Activated T-helper 1 cell treated with Interleukin-2 at 50 U/mL for 16 hours (primary cell): ENCODE results near the gene DNAJB7.
"Not testable (repeated sequence)": the region's sequence is repeated elsewhere in the genome, so short reads cannot be mapped to it uniquely, and the experiment has no call there.

ENCODE experiments used
- DNase-seq: peaks from one replicate; pipeline ENCODE4 v3.0.0-alpha.2; 2020; ENCODE audit warnings: low read depth

The DNAJB7 gene

GRCh38 chr22:40844951-40845350 is 17.0 kb downstream of the DNAJB7 start:
- DNase-seq: no peak

- DNase-seq: no peak
These were observed 23.4 kb downstream of the DNAJB7 start for GRCh38 chr22:40838486-40838885.

- no peak for DNase-seq
These were observed 27.3 kb downstream of the DNAJB7 start for GRCh38 chr22:40834619-40835018.

- DNase-seq: no peak
These were observed 32.8 kb downstream of the DNAJB7 start for GRCh38 chr22:40829131-40829530.

- no peak for DNase-seq
These were observed 34.8 kb downstream of the DNAJB7 start for GRCh38 chr22:40826984-40827741.

- not testable (repeated sequence) for DNase-seq
These were observed 35.6 kb downstream of the DNAJB7 start for GRCh38 chr22:40826292-40826691.

- no peak for DNase-seq
These were observed 38.5 kb downstream of the DNAJB7 start for GRCh38 chr22:40823426-40823825.

- DNase-seq: no peak
These were observed 42.2 kb downstream of the DNAJB7 start for GRCh38 chr22:40819599-40820140.

- peak; percentile 84 for DNase-seq
These were observed 42.9 kb downstream of the DNAJB7 start, which contains the start of gene SLC25A17 for GRCh38 chr22:40818747-40819598. TSS of gene SLC25A17 (minus strand) at chr22:40819346. CDS start at chr22:40819248, 98 bp downstream.

GRCh38 chr22:40818192-40818746 is 43.6 kb downstream of the DNAJB7 start:
- peak; percentile 1 for DNase-seq

- DNase-seq: no peak
These were observed 44.2 kb downstream of the DNAJB7 start for GRCh38 chr22:40817737-40818136.

GRCh38 chr22:40813912-40814315 is 48.0 kb downstream of the DNAJB7 start:
- no peak for DNase-seq
